Muscle layer of colon (tissue), 2 donors: ENCODE data around the gene TSC1.
"Not testable (repeated sequence)": the region's sequence is repeated elsewhere in the genome, so short reads cannot be mapped to it uniquely, and the experiment has no call there.

ENCODE experiments used
- H3K27ac ChIP-seq: one replicate; pipeline ENCODE4 v1.7.0; 2013; ENCODE audit warnings: low read depth, mild to moderate bottlenecking, low read length, moderate library complexity
- H3K27me3 ChIP-seq, 2 donors: one replicate each; pipeline ENCODE4 v1.7.0; 2013; ENCODE audit warnings: low read length in 2 of 2, mild to moderate bottlenecking in 2 of 2; ENCODE audit not compliant: insufficient read depth in 2 of 2, control insufficient read depth in 1 of 2
- H3K36me3 ChIP-seq: one replicate; pipeline ENCODE4 v1.7.0; 2013; ENCODE audit warnings: mild to moderate bottlenecking, low read length; ENCODE audit not compliant: insufficient read depth
- H3K4me1 ChIP-seq: one replicate; pipeline ENCODE4 v1.7.0; 2013; ENCODE audit warnings: mild to moderate bottlenecking, low read length; ENCODE audit not compliant: insufficient read depth
- H3K4me3 ChIP-seq, 2 donors: one replicate each; pipeline ENCODE4 v1.7.0; 2013; ENCODE audit warnings: low read length in 2 of 2, low read depth in 1 of 2, mild to moderate bottlenecking in 1 of 2, moderate library complexity in 1 of 2
- H3K9ac ChIP-seq: one replicate; pipeline ENCODE4 v1.7.0; 2013; ENCODE audit warnings: low read length
- H3K9me3 ChIP-seq: one replicate; pipeline ENCODE4 v1.7.0; 2013; ENCODE audit warnings: mild to moderate bottlenecking, low read length
- donor health status: abdominal sarcoma.
- donor health status: Adenocarcinoma of cecum.

TSC1 gene

DNA sequence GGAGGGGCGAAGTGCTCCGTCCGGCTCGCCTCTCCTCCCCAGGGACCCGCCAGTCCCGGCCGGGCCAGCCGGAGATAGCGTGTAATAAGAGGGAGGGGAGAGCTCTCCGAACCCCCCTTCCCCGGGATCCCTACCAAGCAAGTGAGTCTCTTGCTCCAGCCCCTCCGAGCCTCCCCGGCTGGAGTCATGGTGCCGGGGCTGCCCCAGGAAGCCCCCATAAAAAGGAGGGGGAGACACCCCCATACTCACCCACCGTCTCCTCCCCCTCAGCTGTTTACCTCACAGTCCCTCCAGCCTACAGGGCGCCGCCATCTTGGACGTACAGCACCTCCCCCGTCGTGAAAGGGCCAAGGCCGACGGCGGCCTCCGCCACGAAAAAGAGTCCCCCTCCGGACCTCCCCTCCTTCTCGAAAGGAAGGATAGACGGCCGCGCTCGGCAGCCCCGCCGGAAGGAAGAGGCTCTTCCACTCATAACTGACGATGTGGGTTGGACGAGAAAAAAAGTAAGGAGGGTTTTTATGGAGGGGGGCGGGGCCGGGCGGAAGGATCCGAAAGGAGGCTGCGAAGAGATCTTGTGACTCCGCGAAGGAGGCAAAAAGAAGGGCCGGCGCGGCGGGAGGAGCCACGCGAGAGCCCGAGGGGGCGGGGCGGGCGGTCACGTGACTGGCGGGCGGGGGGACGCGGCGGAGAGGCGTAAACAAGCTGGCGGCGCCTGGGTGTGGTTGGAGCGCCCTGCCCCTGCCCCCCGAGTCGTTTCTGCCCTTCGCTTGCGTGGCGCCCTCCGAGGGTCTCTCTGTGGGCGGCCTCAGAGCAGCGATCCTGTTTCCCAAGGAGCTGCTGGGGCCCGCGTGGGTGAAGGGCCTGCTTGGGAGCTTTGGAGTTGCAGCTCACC is at the start of gene TSC1:
Gene TSC1, minus strand, starts transcription at position 323 of the 892 bp plus-strand sequence. CDS start 15,744 bp downstream, outside the sequence.
- peak within 1 kb of the TSS; percentile 97 for H3K27ac ChIP-seq
- peaks cover 26% of the 10 kb centered on the region for H3K4me1 ChIP-seq
- H3K4me3 ChIP-seq, result peak within 1 kb of the TSS; percentile 87 to 88
- no peaks in the 10 kb centered on the region for H3K27me3 ChIP-seq
- H3K9me3 ChIP-seq, result no peaks in the 10 kb centered on the region
- H3K36me3 ChIP-seq, result no peaks in the 10 kb centered on the region
- peak within 1 kb of the TSS; percentile 72 for H3K9ac ChIP-seq

DNA sequence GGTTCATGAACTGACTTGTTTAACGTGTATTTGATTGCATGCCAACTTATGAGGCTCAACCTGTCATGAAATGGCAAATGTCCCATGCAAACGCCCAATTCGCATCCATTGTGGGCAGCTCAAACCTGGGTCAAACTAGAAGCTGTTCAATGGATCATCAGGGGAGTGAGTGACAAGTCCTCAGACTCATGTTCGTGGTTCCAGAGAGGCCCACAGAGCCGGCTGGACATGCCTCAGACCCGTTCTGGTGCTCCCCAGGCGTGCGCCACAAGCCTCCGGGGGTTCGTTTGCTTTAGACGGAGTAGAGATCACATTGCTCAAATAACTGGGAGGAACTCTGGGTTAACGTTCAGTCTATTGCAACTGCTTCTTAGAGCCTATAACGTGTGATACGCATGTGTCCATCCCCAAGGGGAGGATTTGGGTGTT is 49.1 kb upstream of the TSC1 start:
- Histone ChIP-seq H3K9me3 (no peaks in the 10 kb centered on the region), H3K4me3 (no peak overlapping the region), H3K27ac (no peak overlapping the region), H3K27me3 (peaks cover 0 to 33% of the 10 kb centered on the region in 2 donors), H3K36me3 (no peaks in the 10 kb centered on the region), H3K4me1 (no peaks in the 10 kb centered on the region), H3K9ac (no peak overlapping the region)

DNA sequence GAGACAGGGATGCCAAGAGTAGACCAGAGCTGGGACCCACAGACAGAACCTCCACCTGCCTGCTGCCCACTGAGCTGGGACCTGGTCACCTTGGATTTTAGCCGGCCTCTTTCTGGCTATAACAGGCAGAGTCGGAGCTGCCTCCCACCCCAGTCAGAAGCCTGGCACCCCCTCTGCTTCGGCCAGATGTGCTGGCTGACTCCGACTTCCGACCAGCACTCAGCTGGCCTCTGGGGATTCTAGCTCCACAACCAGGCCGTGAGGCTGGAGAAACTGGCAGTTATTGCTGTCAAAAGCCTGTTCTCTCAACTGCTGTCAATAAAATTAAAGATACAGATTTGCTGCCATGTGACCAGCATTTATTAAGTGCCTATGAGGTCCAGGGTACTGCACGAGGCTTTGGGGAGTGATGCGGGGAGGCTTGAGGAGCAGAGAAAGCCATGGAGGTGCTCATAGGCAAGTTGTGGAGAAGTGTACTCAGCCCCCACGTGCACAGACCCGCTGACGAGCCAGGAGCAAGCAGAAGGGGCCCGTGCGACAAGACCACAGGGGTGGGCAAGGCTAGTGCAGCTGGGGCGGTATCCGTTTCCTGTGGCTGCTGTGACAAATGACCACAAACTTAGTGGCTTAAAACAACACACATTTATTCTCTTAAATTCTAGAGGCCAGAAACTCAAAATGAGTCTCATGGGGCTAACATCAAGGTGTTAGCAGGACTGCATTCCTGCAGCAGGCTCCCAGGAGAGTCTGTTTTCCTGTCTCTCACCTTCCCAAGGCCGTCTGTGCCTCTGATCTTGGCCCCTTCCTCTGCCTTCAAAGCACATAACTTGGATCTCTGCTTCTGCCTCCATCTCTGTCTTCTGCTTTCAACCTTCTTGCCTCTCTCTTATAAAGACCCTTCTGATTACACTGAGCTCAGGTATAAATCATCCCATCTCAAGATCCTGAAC is 47.2 kb upstream of the TSC1 start:
- H3K9me3 ChIP-seq, result no peaks in the 10 kb centered on the region
- no peak overlapping the region for H3K4me3 ChIP-seq
- H3K4me1 ChIP-seq, result no peaks in the 10 kb centered on the region
- no peaks in the 10 kb centered on the region for H3K36me3 ChIP-seq
- no peak overlapping the region for H3K9ac ChIP-seq
- peaks cover 0 to 35% of the 10 kb centered on the region in 2 donors for H3K27me3 ChIP-seq
- no peak overlapping the region for H3K27ac ChIP-seq

- Histone ChIP-seq H3K27ac (no peak overlapping the region), H3K27me3 (peaks cover 0 to 32% of the 10 kb centered on the region in 2 donors), H3K9ac (no peak overlapping the region), H3K4me3 (no peak overlapping the region), H3K36me3 (no peaks in the 10 kb centered on the region), H3K9me3 (no peaks in the 10 kb centered on the region), H3K4me1 (no peaks in the 10 kb centered on the region)
Observed at GRCh38 chr9:132990781-132991180, 46.4 kb upstream of the TSC1 start.

GRCh38 chr9:132989998-132990557 is 45.7 kb upstream of the TSC1 start:
- not testable (repeated sequence) for H3K4me3 ChIP-seq, H3K9me3 ChIP-seq, H3K27ac ChIP-seq, H3K36me3 ChIP-seq, H3K9ac ChIP-seq, H3K4me1 ChIP-seq
- H3K27me3 ChIP-seq, result peaks cover 0 to 31% of the 10 kb centered on the region in 2 donors

DNA sequence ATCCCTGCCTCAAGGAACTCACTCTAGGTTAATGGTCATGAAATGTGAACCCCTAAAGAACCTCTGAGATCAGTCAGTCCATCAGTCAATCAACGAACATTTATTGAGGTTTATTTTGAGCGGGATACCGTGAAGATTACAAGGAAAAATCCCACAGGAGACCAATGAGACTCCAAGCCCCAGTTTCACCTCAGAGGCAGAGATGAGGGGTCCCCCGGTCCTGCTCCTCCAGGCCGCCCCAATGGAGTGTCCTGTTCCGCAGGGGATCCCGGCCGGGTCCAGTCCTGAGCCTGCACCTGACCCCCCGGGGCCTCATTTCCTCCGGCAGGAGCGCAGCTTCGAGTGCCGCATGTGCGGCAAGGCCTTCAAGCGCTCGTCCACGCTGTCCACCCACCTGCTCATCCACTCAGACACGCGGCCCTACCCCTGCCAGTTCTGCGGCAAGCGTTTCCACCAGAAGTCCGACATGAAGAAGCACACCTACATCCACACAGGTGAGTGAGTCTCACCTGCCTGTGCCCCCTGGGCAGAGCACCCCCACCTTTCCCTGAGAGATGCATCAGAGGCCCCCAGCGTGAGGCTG is 45.1 kb upstream of the TSC1 start:
- no peaks in the 10 kb centered on the region for H3K9me3 ChIP-seq
- H3K4me1 ChIP-seq, result no peaks in the 10 kb centered on the region
- H3K27me3 ChIP-seq, result peaks cover 0 to 26% of the 10 kb centered on the region in 2 donors
- no peaks in the 10 kb centered on the region for H3K36me3 ChIP-seq
- H3K4me3 ChIP-seq, result no peak overlapping the region
- H3K9ac ChIP-seq, result no peak overlapping the region
- no peak overlapping the region for H3K27ac ChIP-seq

- Histone ChIP-seq H3K36me3 (no peaks in the 10 kb centered on the region), H3K4me1 (no peaks in the 10 kb centered on the region), H3K27ac (no peak overlapping the region), H3K9me3 (no peaks in the 10 kb centered on the region), H3K4me3 (no peak overlapping the region), H3K27me3 (peaks cover 0 to 23% of the 10 kb centered on the region in 2 donors), H3K9ac (no peak overlapping the region)
Observed at GRCh38 chr9:132989014-132989310, 44.5 kb upstream of the TSC1 start.

DNA sequence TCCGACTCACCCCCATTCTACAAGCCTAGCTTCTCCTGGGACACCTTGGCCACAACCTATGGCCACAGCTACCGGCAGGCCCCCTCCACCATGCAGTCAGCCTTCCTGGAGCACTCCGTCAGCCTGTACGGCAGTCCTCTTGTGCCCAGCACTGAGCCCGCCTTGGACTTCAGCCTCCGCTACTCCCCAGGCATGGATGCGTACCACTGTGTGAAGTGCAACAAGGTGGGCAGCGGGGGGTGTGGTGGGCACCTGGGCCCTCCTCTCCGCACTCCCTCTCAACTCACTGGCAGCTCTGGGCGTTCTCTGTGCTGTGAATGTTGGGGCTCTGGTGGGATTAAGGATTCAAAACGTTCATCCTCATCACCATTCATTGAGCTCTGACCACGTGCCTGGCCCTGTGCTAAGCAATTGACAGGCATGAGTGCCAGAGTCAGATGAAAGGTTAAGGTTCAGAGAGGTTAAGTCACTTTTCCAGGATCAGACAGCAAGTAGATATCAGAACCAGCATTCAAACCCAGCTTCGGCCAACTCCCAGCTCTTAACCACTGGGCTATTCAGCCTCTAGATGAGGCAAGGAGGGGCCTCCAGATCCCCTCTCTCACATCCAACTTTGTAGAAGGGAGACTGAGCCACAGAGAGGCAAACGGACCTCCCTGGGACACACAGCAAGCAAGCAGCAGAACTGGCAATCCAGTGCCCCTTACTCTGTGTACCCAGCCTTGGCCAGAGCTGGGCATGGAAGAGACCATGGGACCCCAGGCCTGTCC is 44.0 kb upstream of the TSC1 start:
- Histone ChIP-seq H3K27ac (no peak overlapping the region), H3K27me3 (peaks cover 0 to 22% of the 10 kb centered on the region in 2 donors), H3K4me1 (no peaks in the 10 kb centered on the region), H3K9me3 (no peaks in the 10 kb centered on the region), H3K4me3 (no peak overlapping the region), H3K36me3 (no peaks in the 10 kb centered on the region), H3K9ac (no peak overlapping the region)

DNA sequence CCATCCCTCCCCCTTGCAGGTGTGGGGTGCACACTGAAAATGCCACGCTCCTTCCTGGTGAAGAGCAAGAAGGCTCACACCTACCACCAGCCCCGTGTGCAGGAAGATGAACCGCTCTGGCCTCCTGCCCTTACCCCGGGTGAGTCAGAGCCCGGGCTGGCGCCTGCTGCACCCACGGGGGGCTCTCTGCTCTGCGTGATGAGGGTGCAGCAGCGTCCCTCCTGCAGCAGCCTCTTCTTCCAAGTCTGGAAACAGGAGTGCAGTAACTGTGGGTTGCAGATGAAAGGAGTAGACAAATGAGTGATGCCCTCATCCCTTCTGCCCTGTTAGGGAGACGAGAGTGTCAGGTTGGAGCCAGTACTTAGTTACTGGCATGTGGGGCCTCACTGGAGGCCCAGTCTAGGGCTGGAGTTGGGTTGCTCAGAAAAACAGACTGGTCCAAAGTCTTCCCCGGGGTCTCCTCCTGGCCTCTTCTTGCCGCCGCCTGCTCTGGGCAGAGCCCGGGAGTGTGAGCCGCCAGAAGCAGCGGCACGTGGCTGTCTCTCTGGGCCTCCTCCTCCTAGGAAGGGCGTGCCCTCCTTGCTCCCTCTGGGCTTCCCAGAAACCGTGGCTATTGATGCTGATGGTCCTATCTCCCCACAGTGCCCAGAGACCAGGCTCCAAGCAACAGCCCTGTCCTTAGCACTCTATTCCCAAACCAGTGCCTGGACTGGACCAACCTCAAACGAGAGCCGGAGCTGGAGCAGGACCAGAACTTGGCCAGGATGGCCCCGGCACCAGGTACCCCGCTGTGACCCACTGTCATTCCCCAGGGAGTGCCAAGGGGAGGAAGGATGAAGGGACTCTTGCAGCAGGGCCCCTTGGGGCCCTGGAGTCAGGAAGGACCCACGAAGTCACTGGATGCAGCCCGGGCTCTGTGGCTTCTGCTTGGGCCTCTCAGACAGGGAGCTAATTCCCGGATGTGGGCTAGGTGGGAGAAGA is 42.5 kb upstream of the TSC1 start:
- Histone ChIP-seq H3K4me3 (no peak overlapping the region), H3K27me3 (peaks cover 0 to 18% of the 10 kb centered on the region in 2 donors), H3K27ac (no peak overlapping the region), H3K4me1 (no peaks in the 10 kb centered on the region), H3K9me3 (no peaks in the 10 kb centered on the region), H3K36me3 (no peaks in the 10 kb centered on the region), H3K9ac (no peak overlapping the region)

DNA sequence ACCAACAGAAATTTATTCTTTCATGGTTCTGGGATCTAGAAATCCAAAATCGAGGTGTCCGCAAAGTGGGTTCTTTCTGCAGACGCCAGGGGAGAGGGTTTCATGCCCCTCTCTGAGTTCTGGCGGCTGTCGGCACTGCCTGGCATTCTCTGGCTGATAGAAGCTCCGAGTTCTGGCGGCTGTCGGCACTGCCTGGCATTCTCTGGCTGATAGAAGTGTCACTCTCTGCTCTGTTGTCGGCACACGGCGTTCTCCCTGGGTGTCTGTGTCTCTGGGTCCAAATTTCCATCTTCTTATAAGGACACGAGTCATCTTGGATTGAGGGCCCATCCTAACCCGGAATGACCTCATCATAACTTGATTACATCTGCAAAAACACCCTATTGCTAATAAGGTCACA is 41.7 kb upstream of the TSC1 start:
- no peak overlapping the region for H3K4me3 ChIP-seq
- H3K9ac ChIP-seq, result no peak overlapping the region
- no peak overlapping the region for H3K27ac ChIP-seq
- H3K4me1 ChIP-seq, result no peaks in the 10 kb centered on the region
- H3K9me3 ChIP-seq, result no peaks in the 10 kb centered on the region
- H3K27me3 ChIP-seq, result peaks cover 0 to 12% of the 10 kb centered on the region in 2 donors
- H3K36me3 ChIP-seq, result no peaks in the 10 kb centered on the region
